ENCODE data around the gene ELN. TPM values are rescaled to one million over a fixed set of nuclear protein-coding genes. Genes with fewer than 3 reads are reported as not detected.
"Not testable (repeated sequence)": the region's sequence is repeated elsewhere in the genome, so short reads cannot be mapped to it uniquely, and the experiment has no call there.

The ELN gene
- polyA plus RNA-seq (ENCODE audit: insufficient read depth in 1 of 5, insufficient read length in 5 of 5, low replicate concordance in 1 of 5), result 100 to 1,000 TPM; 165 to 379 (median 275) TPM
- long read RNA-seq, donor 1, transcript ELN-221 (32 exons, 2,583 nt), result major isoform, 6 of 24 reads
- long read RNA-seq, donor 1, partial matches to known transcripts, result 10 of 24 reads
- long read RNA-seq, donor 1, other reads (novel, unspliced or antisense), result 0 of 24 reads
- long read RNA-seq, donor 2, transcript ELN-209 (32 exons, 3,109 nt), result major isoform, 5 of 182 reads
- long read RNA-seq, donor 2, partial matches to known transcripts, result 158 of 182 reads
- long read RNA-seq, donor 2, other reads (novel, unspliced or antisense), result 7 of 182 reads
- long read RNA-seq, donor 3, partial matches to known transcripts, result 21 of 33 reads
- long read RNA-seq, donor 3, other reads (novel, unspliced or antisense), result 0 of 33 reads
- long read RNA-seq, donor 4, partial matches to known transcripts, result 98 of 109 reads
- long read RNA-seq, donor 4, other reads (novel, unspliced or antisense), result 0 of 109 reads
- long read RNA-seq, donor 5, partial matches to known transcripts, result 40 of 50 reads
- long read RNA-seq, donor 5, other reads (novel, unspliced or antisense), result 0 of 50 reads
- long read RNA-seq, donor 6, transcript ELN-221 (32 exons, 2,583 nt), result minor isoform, 5 of 62 reads
- long read RNA-seq, donor 6, transcript ELN-209 (32 exons, 3,109 nt), result major isoform, 7 of 62 reads
- long read RNA-seq, donor 6, partial matches to known transcripts, result 25 of 62 reads
- long read RNA-seq, donor 6, other reads (novel, unspliced or antisense), result 10 of 62 reads
- long read RNA-seq, donor 7, transcript ELN-221 (32 exons, 2,583 nt), result major isoform, 7 of 177 reads
- long read RNA-seq, donor 7, partial matches to known transcripts, result 155 of 177 reads
- long read RNA-seq, donor 7, other reads (novel, unspliced or antisense), result 7 of 177 reads
- long read RNA-seq, donor 8, partial matches to known transcripts, result 0 of 7 reads
- long read RNA-seq, donor 8, other reads (novel, unspliced or antisense), result 0 of 7 reads

DNA sequence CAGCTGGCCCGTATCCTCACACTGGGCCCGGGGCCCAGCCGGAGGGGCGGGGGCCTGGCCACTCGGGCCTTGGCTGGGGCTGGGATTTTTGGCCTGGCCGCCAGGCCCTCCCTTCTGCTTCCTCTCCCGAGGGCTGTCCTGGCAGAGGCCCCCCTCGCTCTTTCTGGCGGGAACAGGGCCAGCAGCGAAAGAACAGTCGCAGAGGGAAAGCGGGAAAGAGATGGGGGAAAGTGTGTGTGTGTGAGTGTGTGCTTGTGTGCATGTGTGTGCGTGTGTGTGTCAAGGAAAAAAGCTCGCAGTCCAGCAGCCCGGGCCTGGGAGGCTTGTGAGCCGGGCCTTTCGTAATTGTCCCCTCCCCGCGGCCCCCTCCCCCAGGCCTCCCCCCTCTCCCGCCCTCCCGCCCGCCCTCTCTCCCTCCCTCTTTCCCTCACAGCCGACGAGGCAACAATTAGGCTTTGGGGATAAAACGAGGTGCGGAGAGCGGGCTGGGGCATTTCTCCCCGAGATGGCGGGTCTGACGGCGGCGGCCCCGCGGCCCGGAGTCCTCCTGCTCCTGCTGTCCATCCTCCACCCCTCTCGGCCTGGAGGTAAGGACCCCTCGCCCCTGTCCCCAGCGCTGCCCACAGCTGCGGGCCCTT, at the start of gene ELN:
TSS of gene ELN (plus strand) at position 491 of the 638 bp plus-strand sequence. CDS start at position 506, 15 bp downstream.
- peak; percentile 95 for DNase-seq

DNA sequence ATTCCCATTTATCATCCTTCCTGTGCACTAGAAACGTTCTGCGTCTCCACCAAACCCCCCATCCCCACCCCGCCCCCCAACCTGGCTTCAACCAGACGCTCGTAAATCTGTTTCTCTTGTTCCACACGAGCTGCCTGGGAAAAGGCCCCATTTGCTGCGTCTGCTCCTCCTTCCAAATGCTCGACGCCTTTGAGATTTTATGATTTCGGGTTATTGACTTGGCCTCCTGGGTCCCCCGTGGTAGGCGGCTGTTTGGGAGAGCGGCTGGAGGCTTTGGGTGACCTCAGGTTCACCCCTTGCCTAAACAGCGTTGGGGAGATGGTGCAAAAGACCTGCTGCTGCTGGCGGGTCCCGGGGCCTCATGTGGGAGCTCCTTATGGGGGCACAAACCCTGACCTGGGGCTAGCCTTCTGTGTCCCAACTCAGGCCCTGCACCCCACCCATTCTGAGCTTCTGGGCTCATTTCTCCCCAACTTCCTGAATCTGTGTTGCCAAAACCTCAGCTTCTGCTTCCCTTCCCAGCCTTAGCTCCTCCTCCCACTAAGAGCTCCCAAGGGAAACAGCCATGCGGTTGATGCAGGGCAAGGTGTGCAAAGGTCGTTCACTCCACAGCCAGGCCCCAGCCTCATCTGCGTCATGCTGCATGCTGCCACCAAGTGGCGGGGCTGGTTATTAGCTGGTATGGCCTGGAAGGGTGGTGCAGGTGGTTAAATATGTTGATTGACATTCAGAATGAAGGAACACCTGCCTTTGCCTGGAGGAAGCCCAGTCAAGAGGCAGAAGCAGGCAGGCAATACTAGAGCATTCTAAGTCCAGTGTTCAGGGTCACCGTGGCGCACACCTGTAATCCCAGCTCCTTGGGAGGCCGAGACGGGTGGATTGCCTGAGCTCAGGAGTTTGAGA, 49.1 kb upstream of the ELN start:
- no peak for DNase-seq

DNA sequence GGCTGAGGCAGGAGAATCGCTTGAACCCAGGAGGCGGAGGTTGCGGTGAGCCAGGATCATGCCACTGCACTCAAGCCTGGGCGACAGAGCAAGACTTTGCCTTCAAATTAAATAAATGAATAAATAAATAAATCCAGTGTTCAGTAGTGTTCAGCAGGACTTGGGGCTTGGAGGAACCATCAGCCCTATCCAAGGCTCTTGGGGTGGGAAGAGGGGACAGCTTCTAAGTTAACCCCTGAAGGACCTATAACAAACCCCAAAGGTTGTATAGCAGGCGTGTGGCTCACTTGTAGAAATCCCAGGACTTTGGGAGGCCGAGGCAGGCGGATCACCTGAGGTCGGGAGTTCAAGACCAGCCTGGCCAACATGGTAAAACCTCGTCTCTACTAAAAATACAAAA, 48.3 kb upstream of the ELN start:
- not testable (repeated sequence) for DNase-seq

DNA sequence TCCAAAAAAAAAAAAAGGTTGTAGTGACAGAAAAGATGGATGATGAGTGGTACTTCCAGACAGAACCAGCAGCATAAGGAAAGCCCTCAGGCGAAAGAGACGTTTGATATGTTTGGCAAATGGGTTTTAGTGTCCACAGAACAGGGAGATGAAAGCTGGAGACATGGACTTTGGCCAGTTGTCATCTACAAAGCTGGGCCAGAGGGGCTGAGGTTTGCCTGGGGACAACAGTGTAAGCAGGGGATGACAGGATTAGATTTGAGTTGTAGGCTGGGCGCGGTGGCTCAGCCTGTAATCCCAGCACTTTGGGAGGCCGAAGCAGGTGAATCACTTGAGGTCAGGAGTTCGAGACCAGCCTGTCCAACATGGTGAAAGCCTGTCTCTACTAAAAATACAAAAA, 47.8 kb upstream of the ELN start:
- DNase-seq, result no peak

DNA sequence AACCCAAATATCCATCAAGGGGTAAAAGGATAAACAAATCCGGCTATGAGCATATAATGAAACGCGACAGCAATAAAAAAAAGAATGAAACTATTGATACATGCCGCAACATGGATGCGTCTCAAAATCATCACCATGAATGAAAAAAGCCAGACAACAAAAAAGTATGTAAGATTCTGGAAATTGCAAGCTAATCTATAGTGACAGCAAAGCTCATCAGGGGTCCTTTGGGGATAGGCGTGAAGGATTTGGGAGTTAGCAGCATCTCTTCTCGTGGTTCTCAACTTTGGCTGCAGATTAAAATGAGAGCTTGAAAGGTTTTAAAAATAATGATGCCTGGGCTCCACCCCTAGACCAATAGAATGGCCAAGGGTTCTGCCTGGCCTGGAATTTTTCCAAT, 46.0 kb upstream of the ELN start:
- no peak for DNase-seq

DNA sequence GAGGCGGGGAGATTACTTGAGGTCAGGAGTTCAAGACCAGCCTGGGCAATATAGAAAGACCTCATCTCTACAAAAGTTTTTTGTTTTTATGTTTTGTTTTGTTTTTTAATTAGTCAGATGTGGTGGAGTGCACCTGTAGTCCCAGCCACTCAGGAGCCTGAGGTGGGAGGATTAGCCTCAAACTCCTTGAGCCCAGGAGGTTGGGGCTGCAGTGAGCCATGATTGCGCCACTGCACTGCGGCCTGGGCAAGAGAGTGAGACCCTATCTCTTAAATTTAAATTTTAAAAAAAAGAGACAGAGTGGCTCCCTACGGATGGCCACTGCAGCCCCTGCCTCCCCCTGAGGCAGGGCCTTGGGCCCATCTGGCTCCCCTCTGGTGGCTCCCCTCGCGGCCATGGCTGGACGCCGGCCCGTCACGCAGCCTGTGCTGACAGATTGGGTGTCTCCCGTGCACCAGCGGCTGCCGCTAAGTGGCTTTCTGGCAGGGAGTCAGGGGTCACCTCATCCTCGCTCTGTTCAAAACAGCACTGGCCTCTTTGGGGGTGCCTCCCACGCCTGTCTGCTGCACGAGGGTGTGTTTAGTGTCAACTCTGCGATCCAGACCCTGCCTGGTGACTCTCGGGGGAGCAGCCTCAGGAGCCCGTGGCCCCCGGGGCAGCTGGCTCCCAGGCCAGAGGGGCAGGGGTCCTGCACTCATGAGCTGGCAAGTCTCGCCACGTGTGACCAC, 44.4 kb upstream of the ELN start:
- no peak for DNase-seq

DNA sequence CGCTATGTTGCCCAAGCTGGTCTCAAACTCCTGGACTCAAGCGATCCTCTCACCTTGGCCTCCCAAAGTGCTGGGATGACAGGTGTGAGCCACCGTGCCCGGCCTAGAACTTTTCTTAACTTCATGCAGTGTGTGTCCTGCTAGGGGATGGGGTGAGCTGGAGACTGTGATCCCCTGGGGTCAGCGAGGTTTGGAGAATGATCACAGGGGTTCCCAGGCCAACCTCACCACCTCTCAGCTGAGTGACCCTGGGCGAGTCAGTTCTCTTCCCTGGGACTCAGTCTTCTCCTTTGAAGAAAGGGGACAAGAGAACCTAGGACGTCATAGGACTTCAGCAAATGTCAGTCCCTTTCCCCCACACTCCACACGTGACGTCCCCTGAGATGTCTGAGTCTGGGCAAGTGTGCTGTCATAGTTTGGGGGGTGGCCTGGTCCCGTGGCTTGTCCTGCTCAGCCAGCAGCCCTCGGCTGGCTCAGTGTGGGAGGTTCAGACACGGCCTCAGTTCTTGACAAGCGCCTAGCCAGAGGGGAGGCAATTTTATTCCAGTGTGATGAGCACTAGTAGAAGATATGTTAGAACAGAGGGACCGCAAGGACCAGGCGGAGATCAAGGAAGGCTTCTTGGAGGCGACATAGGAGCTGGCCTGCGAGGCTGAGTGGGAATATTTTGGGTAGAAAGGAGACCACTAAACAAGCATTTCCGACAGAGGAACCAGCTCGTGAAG, 43.3 kb upstream of the ELN start:
- DNase-seq, result no peak

DNA sequence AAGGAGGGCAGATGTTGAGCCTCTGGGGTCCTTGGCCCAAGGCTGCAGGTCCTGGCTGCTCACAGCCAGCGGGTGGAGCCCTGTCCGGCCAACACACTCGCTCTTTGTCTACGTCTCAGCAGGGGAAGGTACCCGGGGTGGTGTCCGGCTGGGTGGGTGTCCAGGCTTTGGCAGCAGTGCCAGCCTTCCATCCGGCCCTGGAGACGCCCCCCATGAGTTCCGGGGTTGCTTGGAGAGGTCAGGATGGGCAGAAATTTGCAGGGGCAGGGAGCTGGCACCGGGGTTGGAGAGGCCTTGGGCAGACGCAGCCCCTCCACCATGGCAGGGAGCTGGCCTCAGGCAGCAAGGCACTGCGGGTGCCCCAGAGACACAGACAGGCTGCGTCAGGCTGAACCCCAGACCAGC, 42.2 kb upstream of the ELN start:
- DNase-seq, result no peak

DNA sequence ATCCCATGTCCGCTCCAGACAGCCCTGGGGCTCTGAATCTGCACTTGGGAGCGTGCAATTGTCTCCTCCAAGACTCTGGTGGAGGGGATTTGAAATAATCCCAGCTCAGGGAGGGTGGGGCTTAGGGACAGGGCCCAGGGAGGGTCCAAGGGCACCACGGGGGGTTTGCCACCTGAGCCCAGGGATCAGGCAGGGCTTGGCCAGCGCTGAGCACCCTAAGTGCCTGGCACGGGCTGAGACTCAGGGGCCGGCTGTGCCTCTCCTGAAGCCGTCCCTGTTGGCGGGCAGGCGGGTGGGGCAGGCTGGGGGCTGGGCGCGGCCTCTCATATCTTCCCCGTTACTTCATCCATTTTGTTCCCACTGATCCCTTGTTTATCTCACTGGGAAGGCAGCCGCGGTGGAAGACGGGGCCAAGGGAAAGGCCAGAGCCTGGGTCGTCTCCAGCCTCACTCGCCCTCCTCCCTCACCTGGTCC, 41.8 kb upstream of the ELN start:
- no peak for DNase-seq

DNA sequence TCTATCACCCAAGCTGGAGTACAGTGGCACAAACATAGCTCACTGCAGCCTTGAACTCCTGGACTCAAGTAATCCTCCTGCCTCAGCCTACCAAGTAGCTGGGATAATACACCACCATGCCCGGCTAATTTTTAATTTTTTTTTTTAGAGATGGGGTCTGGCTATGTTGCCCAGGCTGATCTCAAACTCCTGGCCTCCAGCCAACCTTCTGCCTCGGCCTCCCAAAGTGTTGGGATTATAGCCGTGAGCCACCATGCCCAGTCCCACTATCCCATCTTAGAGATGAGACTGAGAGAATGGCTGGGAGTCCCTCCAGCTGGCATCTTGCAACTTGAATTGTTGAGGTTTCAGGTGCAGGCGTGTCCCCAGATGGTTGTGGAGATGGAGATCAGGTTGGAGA, 40.7 kb upstream of the ELN start:
- DNase-seq, result no peak

DNA sequence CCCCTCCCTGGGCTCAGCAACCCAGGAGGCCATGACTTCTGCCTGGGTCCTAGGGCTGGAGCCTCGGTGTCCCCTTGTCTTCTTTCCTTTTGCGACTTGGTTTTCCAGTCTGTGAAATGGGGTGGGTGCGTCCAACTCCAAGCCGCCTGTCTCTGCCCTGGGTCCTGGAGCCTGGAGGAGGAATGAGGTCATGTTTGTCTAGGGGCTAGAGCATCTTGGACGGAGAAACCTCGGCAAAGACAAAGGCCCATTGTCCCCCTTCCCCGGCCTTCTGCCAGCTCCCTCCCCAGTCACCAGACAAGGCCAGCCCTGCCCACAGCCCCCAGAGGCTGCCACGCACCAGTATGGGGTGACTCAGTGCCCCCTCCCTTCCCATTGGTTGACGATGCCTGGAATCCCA, 39.8 kb upstream of the ELN start:
- no peak for DNase-seq

DNA sequence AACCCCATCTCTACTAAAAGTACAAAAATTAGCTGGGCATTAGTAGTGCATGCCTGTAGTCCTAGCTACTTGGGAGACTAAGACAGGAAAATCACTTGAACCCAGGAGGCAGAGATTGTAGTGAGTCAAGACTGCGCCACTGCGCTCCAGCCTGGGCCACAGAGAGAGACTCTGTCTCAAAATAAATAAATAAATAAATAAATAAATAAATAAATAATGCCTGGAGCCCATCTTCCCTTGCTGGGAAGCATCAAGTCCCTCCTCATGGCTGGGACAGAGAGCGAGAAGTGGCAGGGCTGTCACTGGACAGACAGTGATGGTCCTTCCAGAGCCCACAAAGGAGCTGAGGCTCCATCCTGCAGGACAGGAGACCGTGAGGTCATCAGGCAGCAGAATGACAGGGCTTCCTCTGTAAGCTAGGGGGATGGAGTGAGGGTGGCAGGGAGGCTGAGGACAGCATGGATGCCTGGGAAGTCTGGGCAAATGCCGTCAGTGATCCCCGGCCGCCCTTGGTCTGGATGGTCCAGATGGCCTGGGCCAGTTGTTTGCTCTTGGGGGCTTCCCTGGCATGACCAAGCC, 36.4 kb upstream of the ELN start:
- no peak for DNase-seq

DNA sequence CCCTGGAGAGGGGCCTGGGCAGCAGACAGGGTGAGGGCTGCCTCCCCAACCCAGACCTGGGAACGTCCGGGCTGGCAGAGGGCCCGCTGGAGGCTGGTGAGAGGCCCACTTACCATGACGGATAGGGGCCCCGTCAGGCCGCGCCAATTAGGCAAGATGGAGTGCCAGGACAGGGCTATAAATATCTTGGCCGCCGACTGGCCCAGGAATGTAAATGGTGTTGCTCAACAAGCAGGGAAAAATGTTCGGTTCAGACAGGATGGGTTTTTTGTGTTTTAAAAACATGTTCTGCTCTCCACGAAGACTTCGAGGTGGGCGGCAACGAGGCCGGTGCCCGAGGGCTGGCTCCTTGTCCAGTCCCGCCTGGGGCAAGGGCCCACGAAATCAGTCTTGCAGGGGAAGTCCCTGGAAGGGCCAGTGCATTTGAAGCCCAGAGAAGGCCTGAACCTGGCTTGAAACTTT, 35.8 kb upstream of the ELN start:
- peak; percentile 52 to 56 for DNase-seq

DNA sequence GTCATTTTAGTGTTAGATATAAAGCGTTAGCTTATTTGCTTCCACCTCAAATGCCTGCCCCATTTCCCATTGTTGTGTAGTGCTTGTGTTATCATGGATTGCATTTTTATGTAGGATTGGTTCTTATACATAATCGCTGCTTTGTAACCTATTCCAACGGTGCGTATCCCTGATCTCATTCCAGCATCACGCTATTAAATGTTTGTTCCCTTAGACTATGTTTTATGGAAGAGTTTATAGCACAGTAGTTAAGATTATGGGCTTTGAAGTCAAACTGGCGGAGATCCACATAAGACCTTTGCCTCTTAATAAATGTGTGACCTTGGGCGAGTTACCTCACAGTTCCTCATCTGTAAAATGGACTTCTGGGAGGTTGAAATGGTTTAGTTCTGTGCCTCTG, 34.0 kb upstream of the ELN start:
- no peak for DNase-seq

DNA sequence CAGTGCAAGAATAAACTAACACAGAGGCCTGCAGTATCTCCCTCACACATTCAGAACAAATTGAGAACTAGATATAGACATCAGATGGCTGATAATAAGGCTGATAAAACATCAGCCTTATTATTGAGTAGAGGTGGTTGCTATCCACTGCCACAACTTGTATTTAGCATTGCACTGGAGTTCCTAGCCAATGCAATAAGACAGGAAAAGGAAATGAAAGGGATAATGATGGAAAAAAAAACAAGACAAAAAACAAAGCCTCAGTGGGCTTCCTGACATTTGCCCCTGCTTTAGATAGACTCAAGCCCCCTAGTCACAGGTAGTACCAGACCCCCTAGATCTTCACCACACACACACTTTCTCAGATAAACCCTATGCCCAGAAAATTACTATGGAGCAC, 33.2 kb upstream of the ELN start:
- no peak for DNase-seq

DNA sequence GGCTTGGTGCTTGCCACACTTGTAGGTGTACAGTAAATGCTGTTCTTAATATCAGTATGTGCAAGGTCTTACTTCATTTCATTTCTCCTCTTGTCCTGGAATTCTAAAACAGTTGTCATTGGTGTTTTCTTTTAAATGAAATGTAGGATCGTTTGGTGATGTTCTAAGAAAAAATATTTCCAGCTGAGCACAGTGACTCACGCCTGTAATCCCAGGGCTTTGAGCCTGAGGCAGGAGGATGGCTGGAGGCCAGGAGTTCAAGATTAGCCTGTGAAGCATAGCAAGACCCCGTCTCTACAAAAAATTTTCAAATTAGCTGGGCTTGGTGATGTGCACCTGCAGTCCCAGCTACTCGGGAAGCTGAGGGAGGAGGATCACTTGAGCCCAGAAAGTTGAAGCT, 32.6 kb upstream of the ELN start:
- no peak for DNase-seq

DNA sequence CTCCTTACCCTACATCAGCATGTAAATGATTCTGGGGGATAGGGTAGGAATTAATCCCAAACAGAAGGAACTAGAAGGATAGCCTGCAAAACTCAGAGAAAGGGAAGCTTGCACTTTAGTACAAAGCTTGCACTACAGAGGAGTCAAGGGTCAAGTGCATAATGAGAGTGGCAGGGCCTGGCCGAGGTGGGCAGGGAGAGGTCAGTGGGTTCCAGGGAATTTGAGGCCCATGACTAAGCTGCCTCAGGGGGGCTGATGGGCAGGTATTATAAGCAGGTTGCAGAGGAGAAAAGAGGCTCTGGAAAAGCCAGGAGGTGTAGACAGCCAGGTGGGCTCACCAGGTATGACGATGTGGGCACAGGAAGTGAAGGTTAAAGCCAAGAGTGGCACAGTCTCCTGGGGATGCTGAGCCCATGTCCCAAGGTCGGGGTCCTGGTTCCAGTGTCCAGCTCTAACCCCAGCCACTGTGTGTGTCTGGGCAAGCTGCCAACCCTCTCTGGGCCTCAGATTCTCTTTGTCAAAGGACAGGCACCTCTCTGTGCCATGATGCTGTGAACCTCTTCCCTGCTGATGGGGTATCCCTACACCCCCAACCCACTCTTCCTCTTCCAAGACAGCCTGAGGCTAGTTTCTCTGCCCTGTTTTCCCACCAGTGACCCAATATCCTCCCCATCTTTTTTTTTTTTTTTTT, 32.0 kb upstream of the ELN start:
- DNase-seq, result no peak

DNA sequence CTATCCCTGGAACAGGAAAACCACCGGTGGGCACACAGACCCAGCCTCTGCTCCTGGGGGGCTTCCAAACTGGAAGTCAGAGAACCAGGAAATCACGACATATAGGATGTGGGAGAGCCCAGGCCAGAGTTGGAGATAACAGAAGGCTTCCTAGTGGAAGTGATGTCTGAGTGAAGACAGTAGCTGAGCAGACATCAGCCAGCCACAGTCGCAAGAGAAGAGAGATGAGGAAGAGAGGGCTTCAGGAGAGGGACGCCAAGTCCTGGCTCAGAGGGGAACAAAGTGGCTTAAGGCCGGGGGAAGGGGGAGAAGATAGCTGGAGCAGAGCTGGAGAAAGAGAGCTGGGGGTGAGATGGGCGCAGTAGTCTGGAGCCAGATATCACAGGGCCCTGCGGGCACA, 30.9 kb upstream of the ELN start:
- no peak for DNase-seq

Measured in right lung (tissue), 10 donors.